Measurements from ENCODE around the gene HINT2. TPM values are rescaled to one million over a fixed set of nuclear protein-coding genes. Genes with fewer than 3 reads are reported as not detected.

Gene HINT2
- total RNA-seq, 1 donor: 17.0 TPM

GRCh38 chr9:35792826-35793225 lies 22.0 kb downstream of the HINT2 start:
- H3K27me3 ChIP-seq (ENCODE audit: insufficient read depth, low read length): no peaks in the 10 kb centered on the region
- TF ChIP-seq, protein P1, sequence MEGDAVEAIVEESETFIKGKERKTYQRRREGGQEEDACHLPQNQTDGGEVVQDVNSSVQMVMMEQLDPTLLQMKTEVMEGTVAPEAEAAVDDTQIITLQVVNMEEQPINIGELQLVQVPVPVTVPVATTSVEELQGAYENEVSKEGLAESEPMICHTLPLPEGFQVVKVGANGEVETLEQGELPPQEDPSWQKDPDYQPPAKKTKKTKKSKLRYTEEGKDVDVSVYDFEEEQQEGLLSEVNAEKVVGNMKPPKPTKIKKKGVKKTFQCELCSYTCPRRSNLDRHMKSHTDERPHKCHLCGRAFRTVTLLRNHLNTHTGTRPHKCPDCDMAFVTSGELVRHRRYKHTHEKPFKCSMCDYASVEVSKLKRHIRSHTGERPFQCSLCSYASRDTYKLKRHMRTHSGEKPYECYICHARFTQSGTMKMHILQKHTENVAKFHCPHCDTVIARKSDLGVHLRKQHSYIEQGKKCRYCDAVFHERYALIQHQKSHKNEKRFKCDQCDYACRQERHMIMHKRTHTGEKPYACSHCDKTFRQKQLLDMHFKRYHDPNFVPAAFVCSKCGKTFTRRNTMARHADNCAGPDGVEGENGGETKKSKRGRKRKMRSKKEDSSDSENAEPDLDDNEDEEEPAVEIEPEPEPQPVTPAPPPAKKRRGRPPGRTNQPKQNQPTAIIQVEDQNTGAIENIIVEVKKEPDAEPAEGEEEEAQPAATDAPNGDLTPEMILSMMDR (IDR thresholded peaks at IDR 0.05; ENCODE audit: extremely low read depth, low read depth, low read length): no peak
- peak overlapping the region; percentile 74 for H3K4me3 ChIP-seq (ENCODE audit: insufficient read depth, low read length)
- H3K4me2 ChIP-seq (ENCODE audit: insufficient read depth, low read length): peak overlapping the region; percentile 78
- peaks cover 42% of the 10 kb centered on the region for H3K4me1 ChIP-seq (ENCODE audit: insufficient read depth, low read length)
- no peaks in the 10 kb centered on the region for H4K20me1 ChIP-seq (ENCODE audit: insufficient read depth, low read length)
- H3K9me3 ChIP-seq (ENCODE audit: low read depth, low read length): no peaks in the 10 kb centered on the region
- H3K27ac ChIP-seq (ENCODE audit: low read depth, low read length): no peak overlapping the region
- peak overlapping the region; percentile 3 for H2AFZ ChIP-seq (ENCODE audit: low read length)
- H3K79me2 ChIP-seq (ENCODE audit: insufficient read depth, low read length): peaks cover 53% of the 10 kb centered on the region
- H3K36me3 ChIP-seq (ENCODE audit: insufficient read depth, low read length): no peaks in the 10 kb centered on the region
- DNase-seq (ENCODE audit: insufficient read length, low spot score, missing footprints): no peak

- TF ChIP-seq, protein P1 (IDR thresholded peaks at IDR 0.05; ENCODE audit: extremely low read depth, low read depth, low read length): no peak
- Histone ChIP-seq H3K4me2 (ENCODE audit: insufficient read depth, low read length) (peak overlapping the region; percentile 78), H3K79me2 (ENCODE audit: insufficient read depth, low read length) (peaks cover 48% of the 10 kb centered on the region), H3K4me3 (ENCODE audit: insufficient read depth, low read length) (peak overlapping the region; percentile 74), H2AFZ (ENCODE audit: low read length) (no peak overlapping the region), H3K9me3 (ENCODE audit: low read depth, low read length) (no peaks in the 10 kb centered on the region), H3K36me3 (ENCODE audit: insufficient read depth, low read length) (no peaks in the 10 kb centered on the region), H4K20me1 (ENCODE audit: insufficient read depth, low read length) (no peaks in the 10 kb centered on the region), H3K27ac (ENCODE audit: low read depth, low read length) (no peak overlapping the region), H3K4me1 (ENCODE audit: insufficient read depth, low read length) (peaks cover 42% of the 10 kb centered on the region), H3K27me3 (ENCODE audit: insufficient read depth, low read length) (no peaks in the 10 kb centered on the region)
- peak; percentile 69 for DNase-seq (ENCODE audit: insufficient read length, low spot score, missing footprints)
Observed at GRCh38 chr9:35792024-35792813, 22.6 kb downstream of the HINT2 start.

DNA sequence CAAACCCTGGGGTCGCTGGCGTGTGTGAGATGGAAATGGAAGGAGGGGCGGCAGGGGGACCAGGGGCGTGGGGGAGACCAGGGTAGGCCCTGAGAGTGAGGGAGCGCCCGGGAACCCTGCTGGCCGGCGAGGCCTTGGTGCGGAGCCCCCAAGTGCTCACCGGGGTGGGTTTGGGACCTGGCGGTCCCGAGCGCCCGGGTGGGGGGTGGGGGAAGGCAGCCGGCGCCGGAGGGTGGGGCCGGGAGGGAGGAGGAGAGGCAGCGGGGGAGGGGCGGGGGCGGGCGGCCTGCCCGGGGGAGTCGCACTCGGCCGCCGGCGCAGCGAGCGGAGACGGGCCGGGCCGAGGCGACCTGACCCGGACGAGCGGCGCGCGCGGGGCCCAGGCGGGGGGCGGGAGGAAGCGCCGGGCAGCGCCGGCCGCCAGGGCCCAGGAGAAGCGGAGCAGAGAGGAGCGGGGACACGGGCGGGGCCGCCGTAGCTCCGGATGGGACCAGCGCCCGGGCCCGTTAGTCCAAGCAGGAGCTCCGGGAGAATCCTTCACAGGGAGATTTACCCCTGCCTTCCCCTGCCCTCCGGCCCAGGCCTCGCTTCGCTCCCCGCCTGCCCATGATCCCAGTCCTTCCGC lies 23.4 kb downstream of the HINT2 start, which contains the start of gene NPR2:
Gene NPR2, plus strand, starts transcription at position 295 of the 625 bp plus-strand sequence. CDS start 818 bp downstream, outside the sequence.
- H3K27ac ChIP-seq (ENCODE audit: low read depth, low read length): no peak within 1 kb of the TSS
- TF ChIP-seq, protein P1 (IDR thresholded peaks at IDR 0.05; ENCODE audit: extremely low read depth, low read depth, low read length): no peak

More for the DNA sequence above, 23.4 kb downstream of the HINT2 start, which contains the start of gene NPR2:
- Histone ChIP-seq H3K4me3 (ENCODE audit: insufficient read depth, low read length) (peak within 1 kb of the TSS; percentile 74), H3K27me3 (ENCODE audit: insufficient read depth, low read length) (no peaks in the 10 kb centered on the region), H3K9me3 (ENCODE audit: low read depth, low read length) (no peaks in the 10 kb centered on the region), H3K4me1 (ENCODE audit: insufficient read depth, low read length) (peaks cover 42% of the 10 kb centered on the region), H3K4me2 (ENCODE audit: insufficient read depth, low read length) (peak within 1 kb of the TSS; percentile 78), H4K20me1 (ENCODE audit: insufficient read depth, low read length) (no peaks in the 10 kb centered on the region), H2AFZ (ENCODE audit: low read length) (peak within 1 kb of the TSS; percentile 85), H3K79me2 (ENCODE audit: insufficient read depth, low read length) (peaks cover 40% of the 10 kb centered on the region), H3K36me3 (ENCODE audit: insufficient read depth, low read length) (no peaks in the 10 kb centered on the region)
- peak; percentile 91 for DNase-seq (ENCODE audit: insufficient read length, low spot score, missing footprints)

All from osteoblast (primary cell).